Panc1 (cell line): ENCODE data around the gene SLC8A1. TPM values are rescaled to one million over a fixed set of nuclear protein-coding genes. Genes with fewer than 3 reads are reported as not detected.

Experiments used
- ATAC-seq: fragments of 200-7000 bp; cut with Tn5 transposase; 2 replicates; pipeline ENCODE4 v1.9.1; 2020; ENCODE audit warnings: mild to moderate bottlenecking, moderate library complexity
- BruUV-seq: library from RNA; stranded (reverse); fragments of 400-500 nt; replicated peaks from 2 replicates; lab custom pipeline; 2021; lab: Mats Ljungman, UMichigan
- CTCF ChIA-PET: fragments of 300-600 bp; sonication (Branson Sonifier 250); formaldehyde crosslinking; loops from one replicate; lab custom pipeline; 2022; ENCODE audit warnings: antibody characterized with exemption; lab: Charles Lee
- POLR2A ChIA-PET: fragments of 300-600 bp; sonication (Branson Sonifier 250); formaldehyde crosslinking; loops from one replicate; lab custom pipeline; 2022; ENCODE audit warnings: antibody characterized with exemption; lab: Charles Lee
- DNase-seq: peaks from one replicate; pipeline ENCODE4 v3.0.0-alpha.2; 2010; ENCODE audit warnings: low read depth, low spot score
- H3K27ac ChIP-seq: 2 replicates; pipeline ENCODE4 v1.5.1; 2011; ENCODE audit warnings: mild to moderate bottlenecking, low read length, inconsistent platforms
- H3K27me3 ChIP-seq: fragments of 200-500 bp; sonication (Bioruptor generic); 2 replicates; pipeline ENCODE4 v1.6.0; 2014; ENCODE audit warnings: low read length, inconsistent platforms; ENCODE audit not compliant: control insufficient read depth, insufficient read depth
- H3K36me3 ChIP-seq: fragments of 200-500 bp; sonication (Bioruptor generic); 2 replicates; pipeline ENCODE4 v1.5.1; 2014; ENCODE audit warnings: inconsistent platforms, mild to moderate bottlenecking, low read length, moderate library complexity; ENCODE audit not compliant: control insufficient read depth, insufficient read depth
- H3K4me1 ChIP-seq: 2 replicates; pipeline ENCODE4 v1.5.1; 2011; ENCODE audit warnings: inconsistent platforms, mild to moderate bottlenecking, low read length, moderate library complexity; ENCODE audit not compliant: control insufficient read depth, insufficient read depth
- H3K4me3 ChIP-seq, 2 experiments: 2 replicates each; pipeline ENCODE4 v1.5.1; 2011 to 2012; ENCODE audit warnings: low read depth in 2 of 2, low read length in 2 of 2, mild to moderate bottlenecking in 2 of 2, inconsistent platforms in 1 of 2, moderate library complexity in 1 of 2
- H3K9me3 ChIP-seq: fragments of 200-500 bp; sonication (Bioruptor generic); 2 replicates; pipeline ENCODE4 v1.5.1; 2014; ENCODE audit warnings: low read depth, mild to moderate bottlenecking, inconsistent platforms, low read length, moderate library complexity; ENCODE audit not compliant: control insufficient read depth, insufficient read depth
- CTCF ChIP-seq: fragments of 450-650 bp; IDR thresholded peaks from 2 replicates; pipeline ENCODE4 v1.5.1; 2017; ENCODE audit warnings: mild to moderate bottlenecking
- POLR2AphosphoS5 ChIP-seq: IDR thresholded peaks from 2 replicates; pipeline ENCODE4 v1.6.1; 2012; ENCODE audit warnings: mild to moderate bottlenecking, low read depth, low read length, moderate library complexity
- REST ChIP-seq, 2 experiments: IDR thresholded peaks; 2 replicates each; pipeline ENCODE4 v1.6.1; 2011 to 2012; ENCODE audit warnings: low read depth in 2 of 2, control low read depth in 1 of 2, low read length in 1 of 2, mild to moderate bottlenecking in 1 of 2, moderate library complexity in 1 of 2; ENCODE audit not compliant: insufficient read depth in 1 of 2
- SIN3A ChIP-seq: IDR thresholded peaks from 2 replicates; pipeline ENCODE4 v1.6.1; 2012; ENCODE audit warnings: low read depth, mild to moderate bottlenecking, low read length, moderate library complexity, borderline replicate concordance; ENCODE audit not compliant: insufficient read depth
- TCF7L2 ChIP-seq: IDR thresholded peaks from 2 replicates; pipeline ENCODE4 v1.6.1; 2011; ENCODE audit warnings: mild to moderate bottlenecking, low read depth, low read length, inconsistent platforms
- in situ Hi-C: cut with HindIII; loops from 2 replicates; pipeline ENCODE4 v1.10.0; 2016; ENCODE audit warnings: low sequenced_read_pairs, low pct_unique_long_range_greater_than_20kb
- intact Hi-C: fragments of 100-400 bp; cut with micrococcal nuclease; formaldehyde crosslinking; loops from one replicate; pipeline ENCODE4 v1.10.0; 2022; ENCODE audit not compliant: unreplicated experiment
- total RNA-seq: library from RNA; stranded (reverse); gene quantifications from one replicate; pipeline ENCODE4 v1.2.1, GENCODE V29; 2021; ENCODE audit not compliant: unreplicated experiment

Gene SLC8A1
- total RNA-seq, 1 experiment from 2014 or later, result 0.59 TPM

- H3K27ac ChIP-seq, result no peak overlapping the region
- H3K27me3 ChIP-seq, result no peaks in the 10 kb centered on the region; the same call in 1 of the 2 replicates
- no peak for TF ChIP-seq REST (IDR thresholded peaks at IDR 0.05; ENCODE audit: insufficient read depth in 1 of 2, low read depth in 2 of 2, low read length in 1 of 2)
- no peak for TF ChIP-seq TCF7L2
- TF ChIP-seq SIN3A, result no peak
- TF ChIP-seq POLR2AphosphoS5, result no peak
- DNase-seq, result no peak
- ChIA-PET POLR2A (no interaction called here), CTCF (no interaction called here)
- H3K4me1 ChIP-seq, result no peaks in the 10 kb centered on the region; the same call in 1 of the 2 replicates
- no peaks in the 10 kb centered on the region for H3K36me3 ChIP-seq
- no TSS peak for BruUV-seq
- no peaks in the 10 kb centered on the region for H3K9me3 ChIP-seq
- ATAC-seq, result no peak
- in situ Hi-C loops, result no loop called here
- intact Hi-C loops, result no loop called here
- no peak overlapping the region for H3K4me3 ChIP-seq
These were observed 165.2 kb downstream of the SLC8A1 start for GRCh38 chr2:40286721-40287120.

GRCh38 chr2:40285391-40285790 is 166.5 kb downstream of the SLC8A1 start:
- POLR2A ChIA-PET, result no interaction called here
- Histone ChIP-seq H3K36me3 (no peaks in the 10 kb centered on the region), H3K27ac (no peak overlapping the region), H3K4me3 (no peak overlapping the region), H3K4me1 (no peaks in the 10 kb centered on the region; the same call in 1 of the 2 replicates), H3K9me3 (no peaks in the 10 kb centered on the region), H3K27me3 (no peaks in the 10 kb centered on the region)
- in situ Hi-C loops (no loop called here), intact Hi-C loops (no loop called here)
- TF ChIP-seq SIN3A (no peak), POLR2AphosphoS5 (no peak), TCF7L2 (no peak), REST (IDR thresholded peaks at IDR 0.05; ENCODE audit: insufficient read depth in 1 of 2, low read depth in 2 of 2, low read length in 1 of 2) (no peak), CTCF (no peak)
- CTCF ChIA-PET, result no interaction called here
- no TSS peak for BruUV-seq
- ATAC-seq (no peak), DNase-seq (no peak)
